H9 (cell line): Measurements from ENCODE around the gene GPS1. TPM values are rescaled to one million over a fixed set of nuclear protein-coding genes. Genes with fewer than 3 reads are reported as not detected.

Experiments used
- DNase-seq: peaks from one replicate; pipeline ENCODE4 v3.0.0-alpha.2; 2017
- H2AFZ ChIP-seq: one replicate; pipeline ENCODE4 v1.6.1; 2013; ENCODE audit warnings: mild to moderate bottlenecking, low read length, control low read depth, moderate library complexity
- H2AK5ac ChIP-seq: 2 replicates; pipeline ENCODE4 v1.6.1; 2013; ENCODE audit warnings: low read length, control low read depth, mixed read lengths; ENCODE audit not compliant: insufficient read length
- H2BK120ac ChIP-seq: one replicate; pipeline ENCODE4 v1.6.1; 2013; ENCODE audit warnings: low read depth, mild to moderate bottlenecking, low read length, control low read depth, inconsistent platforms; ENCODE audit not compliant: poor library complexity, severe bottlenecking
- H2BK12ac ChIP-seq: 2 replicates; pipeline ENCODE4 v1.6.1; 2013; ENCODE audit warnings: low read length, control low read depth, mixed read lengths, low read depth; ENCODE audit not compliant: insufficient read length
- H2BK15ac ChIP-seq: 2 replicates; pipeline ENCODE4 v1.6.1; 2013; ENCODE audit warnings: low read depth, low read length, control low read depth
- H2BK20ac ChIP-seq: one replicate; pipeline ENCODE4 v1.6.1; 2013; ENCODE audit warnings: low read depth, mild to moderate bottlenecking, low read length, control low read depth, inconsistent platforms; ENCODE audit not compliant: poor library complexity, severe bottlenecking
- H2BK5ac ChIP-seq: 2 replicates; pipeline ENCODE4 v1.6.1; 2013; ENCODE audit warnings: low read length, control low read depth, mixed read lengths; ENCODE audit not compliant: insufficient read length
- H3K14ac ChIP-seq: 2 replicates; pipeline ENCODE4 v1.6.1; 2013; ENCODE audit warnings: low read length, control low read depth; ENCODE audit not compliant: insufficient read depth
- H3K18ac ChIP-seq: 2 replicates; pipeline ENCODE4 v1.6.1; 2013; ENCODE audit warnings: low read depth, mild to moderate bottlenecking, mixed read lengths, low read length, control low read depth; ENCODE audit not compliant: insufficient read length
- H3K23ac ChIP-seq: 2 replicates; pipeline ENCODE4 v1.6.1; 2013; ENCODE audit warnings: low read length, control low read depth, mixed read lengths, low read depth; ENCODE audit not compliant: insufficient read length
- H3K23me2 ChIP-seq: 2 replicates; pipeline ENCODE4 v1.6.1; 2013; ENCODE audit warnings: low read depth, mild to moderate bottlenecking, mixed read lengths, low read length, control low read depth; ENCODE audit not compliant: insufficient read length, poor library complexity, severe bottlenecking
- H3K27ac ChIP-seq: 2 replicates; pipeline ENCODE4 v1.5.1; 2013; ENCODE audit warnings: low read length, control low read depth, mixed read lengths, low read depth; ENCODE audit not compliant: insufficient read length
- H3K27me3 ChIP-seq: 2 replicates; pipeline ENCODE4 v1.6.1; 2013; ENCODE audit warnings: low read length, control low read depth, inconsistent platforms; ENCODE audit not compliant: insufficient read depth
- H3K4ac ChIP-seq: 2 replicates; pipeline ENCODE4 v1.6.1; 2013; ENCODE audit warnings: low read depth, mild to moderate bottlenecking, control low read depth, inconsistent platforms, low read length, moderate library complexity
- H3K4me1 ChIP-seq: 2 replicates; pipeline ENCODE4 v1.6.1; 2013; ENCODE audit warnings: low read length, control low read depth, inconsistent platforms; ENCODE audit not compliant: insufficient read depth
- H3K4me2 ChIP-seq: 2 replicates; pipeline ENCODE4 v1.6.1; 2013; ENCODE audit warnings: low read length, control low read depth, mixed read lengths; ENCODE audit not compliant: insufficient read length, insufficient read depth
- H3K56ac ChIP-seq: 2 replicates; pipeline ENCODE4 v1.6.1; 2013; ENCODE audit warnings: low read depth, mild to moderate bottlenecking, mixed read lengths, low read length, control low read depth; ENCODE audit not compliant: insufficient read length
- H3K79me1 ChIP-seq: 2 replicates; pipeline ENCODE4 v1.6.1; 2013; ENCODE audit warnings: low read depth, mild to moderate bottlenecking, moderate library complexity, low read length, control low read depth, inconsistent platforms; ENCODE audit not compliant: insufficient read depth, poor library complexity, severe bottlenecking
- H3K79me2 ChIP-seq: 2 replicates; pipeline ENCODE4 v1.6.1; 2013; ENCODE audit warnings: low read length, control low read depth, inconsistent platforms; ENCODE audit not compliant: insufficient read depth
- H3K9ac ChIP-seq: 2 replicates; pipeline ENCODE4 v1.6.1; 2013; ENCODE audit warnings: low read length, control low read depth, mixed read lengths; ENCODE audit not compliant: insufficient read length; ENCODE audit errors: extremely low read depth
- H3K9me3 ChIP-seq: one replicate; pipeline ENCODE4 v1.6.1; 2013; ENCODE audit warnings: low read depth, low read length, inconsistent platforms; ENCODE audit not compliant: control insufficient read depth
- H3T11ph ChIP-seq: one replicate; pipeline ENCODE4 v1.6.1; 2013; ENCODE audit warnings: mild to moderate bottlenecking, low read length, control low read depth, inconsistent platforms
- H4K20me1 ChIP-seq: one replicate; pipeline ENCODE4 v1.6.1; 2013; ENCODE audit not compliant: control insufficient read depth, insufficient read length, insufficient read depth
- H4K5ac ChIP-seq: 2 replicates; pipeline ENCODE4 v1.6.1; 2013; ENCODE audit warnings: low read depth, mild to moderate bottlenecking, mixed read lengths, low read length, control low read depth; ENCODE audit not compliant: insufficient read length
- H4K8ac ChIP-seq: replicated peaks from 2 replicates; pipeline ENCODE4 v1.6.1; 2013; ENCODE audit warnings: low read length, control low read depth, mixed read lengths, low read depth; ENCODE audit not compliant: insufficient read length
- H4K91ac ChIP-seq: 2 replicates; pipeline ENCODE4 v1.6.1; 2013; ENCODE audit warnings: low read depth, mild to moderate bottlenecking, moderate library complexity, mixed read lengths, low read length, control low read depth; ENCODE audit not compliant: insufficient read length
- H3K27ac Mint-ChIP-seq, 3 experiments: 2 replicates in 2 of 3; 3 replicates in 1 of 3; pipeline ENCODE4 v1.8.0; 2020 to 2021; ENCODE audit warnings: mixed read lengths in 3 of 3, mild to moderate bottlenecking in 1 of 3, moderate library complexity in 1 of 3
- H3K27me3 Mint-ChIP-seq: 2 replicates; pipeline ENCODE4 v1.8.0; 2021; ENCODE audit warnings: low read depth, mild to moderate bottlenecking, moderate library complexity, mixed read lengths
- H3K36me3 Mint-ChIP-seq, 3 experiments: 2 replicates in 2 of 3; 3 replicates in 1 of 3; pipeline ENCODE4 v1.8.0; 2020 to 2021; ENCODE audit warnings: low read depth in 3 of 3, mixed read lengths in 3 of 3; ENCODE audit not compliant: insufficient read depth in 1 of 3
- H3K4me1 Mint-ChIP-seq, 2 experiments: 2 replicates each; pipeline ENCODE4 v1.8.0; 2020; ENCODE audit warnings: mixed read lengths in 2 of 2
- H3K4me3 Mint-ChIP-seq, 2 experiments: 2 replicates in 1 of 2; 3 replicates in 1 of 2; pipeline ENCODE4 v1.8.0; 2020 to 2021; ENCODE audit warnings: mild to moderate bottlenecking in 2 of 2, mixed read lengths in 2 of 2, moderate library complexity in 1 of 2
- H3K9me3 Mint-ChIP-seq, 2 experiments: 2 replicates in 1 of 2; 3 replicates in 1 of 2; pipeline ENCODE4 v1.8.0; 2020; ENCODE audit warnings: mild to moderate bottlenecking in 2 of 2, mixed read lengths in 2 of 2, moderate library complexity in 1 of 2
- WGBS: extraction: QIAGEN DNeasy Blood & Tissue Kit; methylation state at CpG from one replicate; pipeline ENCODE4 v1.1.7; 2013; ENCODE audit warnings: missing lambda C conversion rate, low lambda C conversion rate, mixed read lengths; ENCODE audit not compliant: insufficient read length; ENCODE audit errors: extremely low coverage; 5-methylcytosine and 5-hydroxymethylcytosine counted together
- total RNA-seq: library from RNA; stranded (reverse); gene quantifications from 2 replicates; pipeline ENCODE4 v1.2.1, GENCODE V29; 2021
- TF ChIP-seq, protein P1 (sequence below): fragments of 200-600 bp; sonication (generic); conservative IDR thresholded peaks from 3 replicates; pipeline ENCODE4 v1.8.0; 2021; ENCODE audit warnings: antibody characterized with exemption, mild to moderate bottlenecking

GPS1 gene
- total RNA-seq, 1 experiment from 2014 or later = 164 TPM

DNA sequence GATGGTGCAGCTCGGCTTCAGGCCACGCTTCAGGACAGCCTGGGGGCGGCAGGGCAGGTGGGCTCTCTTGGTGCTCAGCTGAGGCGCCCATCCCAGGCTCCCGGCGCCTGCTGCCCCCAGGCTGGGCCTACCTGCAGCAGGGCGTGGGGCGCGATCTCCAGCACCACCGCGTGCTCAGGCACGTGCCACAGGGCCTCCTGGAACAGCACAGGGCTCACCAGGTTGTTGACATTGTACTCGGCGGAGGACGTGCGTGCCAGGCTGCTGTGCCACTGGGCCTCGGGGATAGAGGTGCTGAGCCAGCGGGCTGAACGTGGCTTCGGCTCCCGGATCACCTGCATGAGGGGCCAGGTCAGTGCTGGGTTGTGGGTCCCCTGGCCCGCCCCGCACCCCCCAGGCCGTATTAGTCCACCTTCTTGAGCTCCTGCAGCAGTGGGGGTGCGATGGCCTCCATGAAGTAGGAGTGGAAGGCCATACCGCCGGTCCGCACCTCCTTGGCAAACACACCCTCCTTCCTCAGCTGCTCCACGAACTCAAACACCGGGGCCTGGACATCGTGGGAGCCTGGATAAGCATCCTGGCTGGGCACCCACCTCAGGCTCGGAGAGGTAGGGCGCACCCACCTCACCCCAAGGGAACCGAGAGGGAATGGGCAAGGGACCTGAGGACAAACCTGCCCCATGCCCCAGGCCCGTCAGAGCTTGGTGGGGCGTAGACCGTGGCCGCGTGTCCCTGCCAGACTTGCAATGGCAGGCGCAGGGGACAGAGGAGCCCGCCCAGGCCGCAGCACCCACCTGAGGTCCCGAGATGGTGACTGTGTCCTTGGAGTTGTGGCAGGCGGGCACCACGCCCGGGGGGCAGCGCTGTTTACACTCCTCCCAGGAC, 37.4 kb downstream of the GPS1 start:
- H2AK5ac ChIP-seq = no peak overlapping the region
- no peak overlapping the region for H2BK12ac ChIP-seq
- Mint-ChIP-seq H3K4me3 (no peak overlapping the region), H3K27me3 (no peaks in the 10 kb centered on the region), H3K4me1 (no peaks in the 10 kb centered on the region), H3K9me3 (no peaks in the 10 kb centered on the region), H3K27ac (no peak overlapping the region), H3K36me3 (peaks cover 25 to 76% (median 58%) of the 10 kb centered on the region in 3 experiments; a peak in 6 of 7 replicates)
- no peaks in the 10 kb centered on the region for H3K23me2 ChIP-seq
- no peak overlapping the region for H3K18ac ChIP-seq
- no peak overlapping the region for H2BK20ac ChIP-seq
- H4K5ac ChIP-seq = no peak overlapping the region
- no peak overlapping the region for H2BK15ac ChIP-seq
- H4K8ac ChIP-seq = no peak overlapping the region
- H3K4me1 ChIP-seq = no peaks in the 10 kb centered on the region
- H3K79me1 ChIP-seq = peaks cover 6% of the 10 kb centered on the region
- H3K4ac ChIP-seq = no peak overlapping the region
- H3K9ac ChIP-seq = no peak overlapping the region
- no peak for DNase-seq
- no peaks in the 10 kb centered on the region for H3K27me3 ChIP-seq
- H2AFZ ChIP-seq = no peak overlapping the region
- no peaks in the 10 kb centered on the region for H3K79me2 ChIP-seq
- H3K14ac ChIP-seq = no peak overlapping the region
- TF ChIP-seq, protein P1, sequence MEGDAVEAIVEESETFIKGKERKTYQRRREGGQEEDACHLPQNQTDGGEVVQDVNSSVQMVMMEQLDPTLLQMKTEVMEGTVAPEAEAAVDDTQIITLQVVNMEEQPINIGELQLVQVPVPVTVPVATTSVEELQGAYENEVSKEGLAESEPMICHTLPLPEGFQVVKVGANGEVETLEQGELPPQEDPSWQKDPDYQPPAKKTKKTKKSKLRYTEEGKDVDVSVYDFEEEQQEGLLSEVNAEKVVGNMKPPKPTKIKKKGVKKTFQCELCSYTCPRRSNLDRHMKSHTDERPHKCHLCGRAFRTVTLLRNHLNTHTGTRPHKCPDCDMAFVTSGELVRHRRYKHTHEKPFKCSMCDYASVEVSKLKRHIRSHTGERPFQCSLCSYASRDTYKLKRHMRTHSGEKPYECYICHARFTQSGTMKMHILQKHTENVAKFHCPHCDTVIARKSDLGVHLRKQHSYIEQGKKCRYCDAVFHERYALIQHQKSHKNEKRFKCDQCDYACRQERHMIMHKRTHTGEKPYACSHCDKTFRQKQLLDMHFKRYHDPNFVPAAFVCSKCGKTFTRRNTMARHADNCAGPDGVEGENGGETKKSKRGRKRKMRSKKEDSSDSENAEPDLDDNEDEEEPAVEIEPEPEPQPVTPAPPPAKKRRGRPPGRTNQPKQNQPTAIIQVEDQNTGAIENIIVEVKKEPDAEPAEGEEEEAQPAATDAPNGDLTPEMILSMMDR = no peak
- no peak overlapping the region for H3K23ac ChIP-seq
- H3K56ac ChIP-seq = no peak overlapping the region
- no peak overlapping the region for H2BK5ac ChIP-seq
- no peak overlapping the region for H2BK120ac ChIP-seq
- no peak overlapping the region for H4K91ac ChIP-seq
- H4K20me1 ChIP-seq = no peaks in the 10 kb centered on the region
- H3T11ph ChIP-seq = no peak overlapping the region
- WGBS = no CpG with 5 or more reads among the region's 47 CpGs
- H3K9me3 ChIP-seq = no peaks in the 10 kb centered on the region
- H3K27ac ChIP-seq = no peak overlapping the region
- H3K4me2 ChIP-seq = no peak overlapping the region
